H1 (cell line): Measurements from ENCODE around the gene LIN37.

Experiments used
- ATF2 ChIP-seq: IDR thresholded peaks from 2 replicates; pipeline ENCODE4 v1.6.1; 2012; ENCODE audit warnings: low read length, inconsistent platforms
- CHD2 ChIP-seq: IDR thresholded peaks from 2 replicates; pipeline ENCODE4 v1.6.1; 2012; ENCODE audit warnings: low read length, improper control_type of control experiment
- EZH2 ChIP-seq: fragments of 200-600 bp; sonication (generic); IDR thresholded peaks from 2 replicates; pipeline ENCODE4 v1.7.1; 2012; ENCODE audit warnings: low read depth, mild to moderate bottlenecking, moderate library complexity, low read length, inconsistent platforms; ENCODE audit not compliant: severe bottlenecking
- GABPA ChIP-seq: IDR thresholded peaks from 2 replicates; pipeline ENCODE4 v1.6.1; 2011; ENCODE audit warnings: mild to moderate bottlenecking, low read length, moderate library complexity, borderline replicate concordance; ENCODE audit not compliant: insufficient read depth
- JUN ChIP-seq: IDR thresholded peaks from 2 replicates; pipeline ENCODE4 v1.6.1; 2011; ENCODE audit warnings: low read depth, mild to moderate bottlenecking, improper control_type of control experiment, low read length
- KDM5A ChIP-seq: fragments of 200-600 bp; IDR thresholded peaks from 2 replicates; pipeline ENCODE4 v1.7.1; 2012; ENCODE audit warnings: mild to moderate bottlenecking, low read length, inconsistent platforms, mixed read lengths
- POLR2A ChIP-seq, 2 experiments: IDR thresholded peaks; 1 replicate in 1 of 2; 2 replicates in 1 of 2; pipeline ENCODE4 v1.6.1; 2011; ENCODE audit warnings: low read depth in 2 of 2, low read length in 2 of 2, mild to moderate bottlenecking in 2 of 2; ENCODE audit errors: control extremely low read depth in 1 of 2
- POLR2AphosphoS5 ChIP-seq: IDR thresholded peaks from 2 replicates; pipeline ENCODE4 v1.6.1; 2011; ENCODE audit warnings: low read depth, low read length
- RAD21 ChIP-seq, 2 experiments: IDR thresholded peaks in 1 of 2; conservative IDR thresholded peaks in 1 of 2; 2 replicates each; pipeline ENCODE4 v1.6.1; 2011; ENCODE audit warnings: low read depth in 2 of 2, low read length in 2 of 2, improper control_type of control experiment in 1 of 2, inconsistent platforms in 1 of 2, mild to moderate bottlenecking in 1 of 2, moderate library complexity in 1 of 2
- RNF2 ChIP-seq: fragments of 200-900, 300-1000 bp; sonication (generic); IDR thresholded peaks from 2 replicates; pipeline ENCODE4 v1.7.1; 2016; ENCODE audit warnings: borderline replicate concordance, low read depth, mild to moderate bottlenecking, antibody characterized with exemption, low read length; ENCODE audit not compliant: poor library complexity, severe bottlenecking; ENCODE audit errors: missing control alignments
- SRF ChIP-seq: IDR thresholded peaks from 2 replicates; pipeline ENCODE4 v1.6.1; 2011; ENCODE audit warnings: mild to moderate bottlenecking, low read depth, low read length, moderate library complexity
- TF ChIP-seq, protein P1 (sequence below), 3 experiments: IDR thresholded peaks; 1 replicate in 2 of 3; 2 replicates in 1 of 3; pipeline versions ENCODE4 v1.5.1 to v1.6.1; 2011; ENCODE audit warnings: low read length in 3 of 3, mild to moderate bottlenecking in 3 of 3, inconsistent platforms in 2 of 3, low read depth in 1 of 3, moderate library complexity in 1 of 3; ENCODE audit not compliant: insufficient read depth in 1 of 3; ENCODE audit errors: control extremely low read depth in 1 of 3
- TF ChIP-seq, protein P2 (sequence below): IDR thresholded peaks from 2 replicates; pipeline ENCODE4 v1.6.1; 2011; ENCODE audit warnings: low read depth, mild to moderate bottlenecking, low read length; ENCODE audit not compliant: insufficient read depth
- TF ChIP-seq, protein P3 (sequence below): IDR thresholded peaks from 2 replicates; pipeline ENCODE4 v1.6.1; 2011; ENCODE audit warnings: low read length, improper control_type of control experiment

GRCh38 chr19:35716801-35717664, 31.3 kb upstream of the LIN37 start:
- TF ChIP-seq EZH2 (no peak), RNF2 (no peak), POLR2AphosphoS5 (peak; percentile 64), ATF2 (no peak), CHD2 (peak; percentile 52), POLR2A (IDR thresholded peaks at IDR 0.05; ENCODE audit: control extremely low read depth in 1 of 2, low read depth in 2 of 2, low read length in 2 of 2) (peak in 1 of 2 experiments; percentile 88; a peak in 1 of 3 replicates), SRF (no peak), KDM5A (0 out of 2 replicates have a peak, but pooled peaks have one; percentile 71), GABPA (no peak), JUN (no peak), RAD21 (IDR thresholded peaks at IDR 0.05 in 1 of 2, conservative IDR thresholded peaks at IDR 0.05 in 1 of 2; ENCODE audit: low read depth in 2 of 2, low read length in 2 of 2) (peak; percentile 69 to 71)
- TF ChIP-seq, protein P1, sequence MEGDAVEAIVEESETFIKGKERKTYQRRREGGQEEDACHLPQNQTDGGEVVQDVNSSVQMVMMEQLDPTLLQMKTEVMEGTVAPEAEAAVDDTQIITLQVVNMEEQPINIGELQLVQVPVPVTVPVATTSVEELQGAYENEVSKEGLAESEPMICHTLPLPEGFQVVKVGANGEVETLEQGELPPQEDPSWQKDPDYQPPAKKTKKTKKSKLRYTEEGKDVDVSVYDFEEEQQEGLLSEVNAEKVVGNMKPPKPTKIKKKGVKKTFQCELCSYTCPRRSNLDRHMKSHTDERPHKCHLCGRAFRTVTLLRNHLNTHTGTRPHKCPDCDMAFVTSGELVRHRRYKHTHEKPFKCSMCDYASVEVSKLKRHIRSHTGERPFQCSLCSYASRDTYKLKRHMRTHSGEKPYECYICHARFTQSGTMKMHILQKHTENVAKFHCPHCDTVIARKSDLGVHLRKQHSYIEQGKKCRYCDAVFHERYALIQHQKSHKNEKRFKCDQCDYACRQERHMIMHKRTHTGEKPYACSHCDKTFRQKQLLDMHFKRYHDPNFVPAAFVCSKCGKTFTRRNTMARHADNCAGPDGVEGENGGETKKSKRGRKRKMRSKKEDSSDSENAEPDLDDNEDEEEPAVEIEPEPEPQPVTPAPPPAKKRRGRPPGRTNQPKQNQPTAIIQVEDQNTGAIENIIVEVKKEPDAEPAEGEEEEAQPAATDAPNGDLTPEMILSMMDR (IDR thresholded peaks at IDR 0.05; ENCODE audit: control extremely low read depth in 1 of 3, insufficient read depth in 1 of 3, low read depth in 1 of 3, low read length in 3 of 3) = peak; percentile 58 to 77 (median 67)
- TF ChIP-seq, protein P2, sequence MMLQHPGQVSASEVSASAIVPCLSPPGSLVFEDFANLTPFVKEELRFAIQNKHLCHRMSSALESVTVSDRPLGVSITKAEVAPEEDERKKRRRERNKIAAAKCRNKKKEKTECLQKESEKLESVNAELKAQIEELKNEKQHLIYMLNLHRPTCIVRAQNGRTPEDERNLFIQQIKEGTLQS = peak; percentile 22; the same call in 1 of the 2 replicates
- TF ChIP-seq, protein P3, sequence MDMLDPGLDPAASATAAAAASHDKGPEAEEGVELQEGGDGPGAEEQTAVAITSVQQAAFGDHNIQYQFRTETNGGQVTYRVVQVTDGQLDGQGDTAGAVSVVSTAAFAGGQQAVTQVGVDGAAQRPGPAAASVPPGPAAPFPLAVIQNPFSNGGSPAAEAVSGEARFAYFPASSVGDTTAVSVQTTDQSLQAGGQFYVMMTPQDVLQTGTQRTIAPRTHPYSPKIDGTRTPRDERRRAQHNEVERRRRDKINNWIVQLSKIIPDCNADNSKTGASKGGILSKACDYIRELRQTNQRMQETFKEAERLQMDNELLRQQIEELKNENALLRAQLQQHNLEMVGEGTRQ = no peak
